Prostate gland (tissue), 2 donors: ENCODE measurements around the gene SEMA4C.

Source experiments
- POLR2A ChIP-seq: fragments of 450-650 bp; IDR thresholded peaks from one replicate; pipeline ENCODE4 v1.6.1; 2016; ENCODE audit warnings: antibody characterized with exemption, mild to moderate bottlenecking
- POLR2AphosphoS5 ChIP-seq: sonication (generic); formaldehyde crosslinking; IDR thresholded peaks from one replicate; pipeline ENCODE4 v1.6.1; 2017; ENCODE audit warnings: antibody characterized with exemption
- TF ChIP-seq, protein P1 (sequence below), 4 experiments: fragments of 200-600 bp in 2 of 4; fragments of 450-650 bp in 2 of 4; sonication (generic) in 2 of 4; IDR thresholded peaks; 1 replicate in 3 of 4; 2 replicates in 1 of 4; pipeline ENCODE4 v1.5.1; 2016 to 2019; ENCODE audit warnings: antibody characterized with exemption in 4 of 4, mild to moderate bottlenecking in 2 of 4, moderate library complexity in 2 of 4

DNA sequence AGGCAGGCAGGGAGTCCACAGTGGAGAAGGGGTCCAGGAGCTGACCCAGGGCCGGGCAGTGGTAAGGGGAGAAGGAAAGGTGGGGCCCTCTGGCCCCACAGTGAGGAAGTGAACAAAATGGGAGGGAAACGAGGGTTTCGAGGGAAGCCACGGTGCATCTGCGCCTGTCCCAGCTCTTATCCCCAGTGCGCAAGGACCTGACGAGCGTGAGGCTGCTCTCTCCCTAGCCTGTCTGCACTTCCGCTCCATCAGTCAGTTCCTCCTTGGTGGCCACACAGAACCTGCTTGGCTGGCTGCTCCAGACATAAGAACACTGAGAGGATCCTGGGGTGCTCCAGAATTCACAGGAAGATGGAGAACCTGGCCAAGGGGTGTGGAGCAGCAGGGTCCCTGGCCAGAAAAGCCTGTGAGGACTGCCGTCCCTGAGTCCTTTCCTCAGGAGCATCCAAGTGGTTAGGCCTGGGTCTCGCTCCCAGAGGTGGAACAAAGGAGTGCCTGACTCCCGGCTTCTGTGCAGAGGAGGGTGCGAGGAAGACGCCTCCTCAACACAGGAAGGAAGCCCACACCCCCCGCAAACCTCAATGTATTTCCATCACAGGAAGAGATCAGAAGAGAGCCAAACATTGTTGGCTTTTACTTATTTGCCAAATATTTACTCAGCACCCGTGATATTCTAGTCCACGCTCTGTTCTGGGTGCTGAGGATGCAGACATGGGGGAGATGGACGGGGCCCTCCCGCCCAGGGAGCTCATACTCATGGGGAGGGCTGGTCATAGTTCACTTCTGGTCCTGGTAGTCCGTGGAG, 43.7 kb upstream of the SEMA4C start:
- TF ChIP-seq POLR2A (no peak), POLR2AphosphoS5 (no peak)
- TF ChIP-seq, protein P1, sequence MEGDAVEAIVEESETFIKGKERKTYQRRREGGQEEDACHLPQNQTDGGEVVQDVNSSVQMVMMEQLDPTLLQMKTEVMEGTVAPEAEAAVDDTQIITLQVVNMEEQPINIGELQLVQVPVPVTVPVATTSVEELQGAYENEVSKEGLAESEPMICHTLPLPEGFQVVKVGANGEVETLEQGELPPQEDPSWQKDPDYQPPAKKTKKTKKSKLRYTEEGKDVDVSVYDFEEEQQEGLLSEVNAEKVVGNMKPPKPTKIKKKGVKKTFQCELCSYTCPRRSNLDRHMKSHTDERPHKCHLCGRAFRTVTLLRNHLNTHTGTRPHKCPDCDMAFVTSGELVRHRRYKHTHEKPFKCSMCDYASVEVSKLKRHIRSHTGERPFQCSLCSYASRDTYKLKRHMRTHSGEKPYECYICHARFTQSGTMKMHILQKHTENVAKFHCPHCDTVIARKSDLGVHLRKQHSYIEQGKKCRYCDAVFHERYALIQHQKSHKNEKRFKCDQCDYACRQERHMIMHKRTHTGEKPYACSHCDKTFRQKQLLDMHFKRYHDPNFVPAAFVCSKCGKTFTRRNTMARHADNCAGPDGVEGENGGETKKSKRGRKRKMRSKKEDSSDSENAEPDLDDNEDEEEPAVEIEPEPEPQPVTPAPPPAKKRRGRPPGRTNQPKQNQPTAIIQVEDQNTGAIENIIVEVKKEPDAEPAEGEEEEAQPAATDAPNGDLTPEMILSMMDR (IDR thresholded peaks at IDR 0.05), result no peak
